ENCODE measurements around the gene MOB2.

Gene MOB2

DNA sequence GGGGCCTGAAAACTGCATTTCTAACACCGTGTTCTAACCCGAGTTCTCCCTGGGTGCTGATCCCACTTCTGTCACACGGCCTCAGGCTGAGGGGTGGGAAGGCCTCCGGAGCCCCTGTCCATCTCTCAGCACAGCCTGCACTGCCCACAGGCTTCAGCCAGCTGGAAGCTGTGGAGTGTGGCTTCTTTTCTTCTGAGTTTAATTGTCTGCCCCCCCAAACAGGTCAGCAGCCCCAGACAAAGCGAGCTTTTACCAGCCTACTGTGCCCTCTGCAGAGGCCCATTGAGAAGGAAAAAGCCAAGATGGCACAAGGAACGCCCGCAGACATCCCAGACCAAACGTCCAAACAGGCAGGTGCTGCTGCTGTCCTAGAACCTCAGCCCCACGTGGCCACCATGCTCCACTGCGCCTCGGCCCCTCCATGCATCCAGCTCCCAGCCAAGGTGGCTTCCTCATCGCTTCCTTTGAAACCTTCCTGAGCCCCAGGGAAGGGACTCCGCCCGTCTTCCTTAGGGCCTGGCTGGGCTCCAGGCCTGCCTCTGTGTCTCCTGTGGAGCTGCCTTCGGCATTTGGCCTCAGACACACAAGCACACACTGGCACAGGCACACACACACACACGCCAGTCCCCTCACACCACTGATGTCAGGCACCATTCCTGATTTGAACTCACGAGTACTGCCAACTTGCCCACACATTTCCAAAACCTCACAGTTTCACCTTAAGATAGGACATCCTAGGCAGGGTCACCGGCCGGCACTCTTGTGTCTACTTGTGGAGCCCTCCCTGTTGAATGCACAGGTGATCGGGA is 1.7 kb downstream of the MOB2 start:
- no peak for DNase-seq

DNA sequence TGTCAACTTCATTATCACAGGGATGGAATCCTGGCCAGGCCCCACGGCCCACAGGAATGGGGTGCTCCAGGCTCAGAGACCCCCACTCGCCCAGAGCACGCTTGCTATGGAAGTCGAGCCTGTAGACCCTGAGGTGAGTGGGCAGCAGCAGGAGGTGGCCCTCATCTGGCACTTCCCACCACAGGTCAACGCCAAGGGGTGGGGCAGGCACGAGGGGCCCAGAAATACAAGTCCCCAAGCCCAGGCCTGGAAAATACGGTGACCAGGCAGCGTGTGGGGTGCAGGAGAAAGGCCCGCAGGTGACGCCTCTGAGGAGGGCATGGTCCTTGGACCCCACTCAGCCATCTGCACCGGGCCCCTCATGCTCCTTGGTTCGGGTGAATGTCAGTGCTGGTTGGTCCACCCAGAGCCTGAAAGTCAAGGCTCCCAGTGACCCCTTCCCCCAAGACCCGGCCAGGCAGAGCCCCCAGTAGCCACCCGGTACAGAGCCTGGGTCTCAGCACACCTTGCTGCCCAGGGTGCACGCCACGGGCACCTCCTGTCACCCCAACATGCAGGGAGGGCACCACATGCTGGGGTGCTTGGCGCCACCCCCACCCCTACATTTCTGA is 2.4 kb downstream of the MOB2 start:
- no peak for DNase-seq

- no peak for DNase-seq
These were observed 3.1 kb downstream of the MOB2 start for GRCh38 chr11:1483445-1483961.

GRCh38 chr11:1482581-1483444 is 3.8 kb downstream of the MOB2 start:
- DNase-seq: no peak

- DNase-seq: no peak
These were observed 4.6 kb downstream of the MOB2 start for GRCh38 chr11:1481861-1482441.

GRCh38 chr11:1481483-1481825 is 5.1 kb downstream of the MOB2 start:
- no peak for DNase-seq

GRCh38 chr11:1480555-1481482 is 5.8 kb downstream of the MOB2 start:
- no peak for DNase-seq

GRCh38 chr11:1480191-1480554 is 6.4 kb downstream of the MOB2 start:
- no peak for DNase-seq

GRCh38 chr11:1479678-1480118 is 6.9 kb downstream of the MOB2 start:
- no peak for DNase-seq

DNA sequence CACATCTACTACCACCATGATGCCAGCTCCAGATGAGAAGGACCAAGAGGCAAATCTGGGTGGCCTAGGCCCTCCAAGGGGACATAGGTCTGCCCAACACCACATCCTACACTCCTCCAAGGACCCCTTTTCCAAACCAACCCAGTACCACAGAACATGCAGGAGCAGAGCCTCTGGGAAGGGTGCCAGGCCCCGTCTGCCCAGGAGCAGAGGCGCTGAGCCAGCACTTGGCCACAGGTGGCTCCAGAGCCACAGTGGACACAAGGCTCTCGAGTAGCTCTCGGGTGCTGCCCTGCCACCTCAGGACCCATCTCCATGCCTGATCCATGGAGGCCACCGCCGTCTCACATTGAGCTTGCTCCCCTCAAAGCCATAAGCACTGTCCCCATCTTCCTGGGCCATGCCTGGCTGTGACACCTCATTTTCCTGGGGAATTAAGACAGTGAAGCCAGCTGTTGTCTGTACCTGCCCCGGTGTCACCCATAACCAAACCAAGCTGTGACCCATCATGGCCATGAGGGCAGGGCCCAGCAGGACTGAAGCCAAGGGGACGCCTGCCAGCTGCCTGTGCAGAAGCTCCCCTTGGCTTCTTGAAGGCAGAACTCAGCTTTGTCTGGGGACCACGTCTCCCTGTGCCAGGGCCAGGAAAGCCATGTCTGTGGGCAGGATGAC is 7.4 kb downstream of the MOB2 start:
- DNase-seq: no peak

DNA sequence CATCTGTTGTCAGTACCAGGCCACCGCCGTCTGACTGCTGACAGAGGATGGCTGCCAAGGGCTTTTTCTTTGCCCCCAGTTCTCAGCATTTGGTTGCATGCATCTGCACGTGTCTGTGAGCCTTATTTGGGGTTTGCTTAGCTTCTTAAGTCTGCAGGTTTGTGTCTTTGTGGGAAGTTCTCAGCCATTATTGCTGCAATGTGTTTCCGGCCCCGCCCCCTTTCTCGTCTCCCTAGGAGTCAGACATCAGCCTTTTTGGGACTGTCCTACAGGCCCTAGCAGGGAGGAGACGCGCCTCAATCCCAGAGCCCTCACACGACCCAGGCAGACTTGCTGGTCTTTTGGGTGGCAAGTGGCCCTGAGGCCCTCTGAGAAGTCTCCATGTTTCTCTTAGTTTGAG is 8.0 kb downstream of the MOB2 start:
- no peak for DNase-seq

- DNase-seq: no peak
These were observed 8.6 kb downstream of the MOB2 start for GRCh38 chr11:1478011-1478410.

DNA sequence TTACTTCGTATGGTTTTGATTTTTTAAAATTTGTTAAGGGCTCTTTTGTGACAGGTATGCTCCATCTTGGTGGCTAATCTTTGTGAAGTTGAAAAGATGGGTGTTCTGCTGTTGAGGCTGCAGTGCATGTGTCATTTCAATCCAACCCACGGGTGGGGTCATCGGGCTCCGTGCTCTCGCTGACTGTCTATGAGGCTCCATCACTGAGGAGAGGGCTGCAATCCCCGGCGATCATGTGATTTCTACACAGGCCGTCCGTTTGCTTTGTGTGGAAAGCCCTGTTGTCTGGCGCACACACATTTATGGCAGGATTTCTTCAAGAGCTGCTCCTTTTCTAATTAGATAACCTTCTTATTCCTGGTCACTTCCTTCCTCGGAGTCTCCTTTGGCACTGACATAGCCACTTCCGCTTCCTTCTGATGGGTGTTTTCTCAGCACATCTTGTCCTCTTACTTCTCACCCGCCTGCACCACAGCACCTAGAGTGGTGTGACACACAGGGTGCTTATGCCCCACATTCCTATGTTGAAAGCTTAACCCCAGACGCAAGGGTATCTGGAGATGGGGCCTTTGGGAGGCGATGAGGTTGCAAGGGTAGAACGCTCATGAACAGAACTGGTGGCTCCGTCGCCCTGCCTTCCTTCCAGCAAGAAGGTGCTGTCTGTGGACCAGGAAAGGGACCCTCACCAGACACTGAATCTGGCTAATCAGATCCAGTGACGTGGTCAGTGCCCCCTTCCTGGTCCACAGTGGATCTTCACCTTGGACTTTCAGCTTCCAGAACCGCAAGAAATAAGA is 9.4 kb downstream of the MOB2 start:
- DNase-seq: no peak

DNA sequence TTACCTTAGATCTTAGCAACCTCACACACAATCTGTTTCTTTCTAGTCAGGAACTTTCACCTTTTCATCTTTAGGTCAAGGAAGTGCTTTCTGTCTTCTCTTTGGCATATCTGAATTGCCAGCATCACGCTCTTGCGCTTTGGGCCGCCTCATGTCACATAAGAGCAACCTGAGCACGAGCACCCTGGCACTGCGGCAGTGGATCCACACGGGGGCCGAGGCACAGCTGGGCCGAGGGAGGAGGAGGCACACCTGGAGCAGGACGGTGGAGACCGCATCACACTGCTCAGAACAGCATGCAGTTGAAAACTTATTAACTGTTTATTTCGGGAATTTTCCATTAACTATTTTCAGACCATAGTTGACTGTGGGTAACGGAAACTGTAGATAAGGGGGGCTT is 10.7 kb downstream of the MOB2 start:
- no peak for DNase-seq

DNA sequence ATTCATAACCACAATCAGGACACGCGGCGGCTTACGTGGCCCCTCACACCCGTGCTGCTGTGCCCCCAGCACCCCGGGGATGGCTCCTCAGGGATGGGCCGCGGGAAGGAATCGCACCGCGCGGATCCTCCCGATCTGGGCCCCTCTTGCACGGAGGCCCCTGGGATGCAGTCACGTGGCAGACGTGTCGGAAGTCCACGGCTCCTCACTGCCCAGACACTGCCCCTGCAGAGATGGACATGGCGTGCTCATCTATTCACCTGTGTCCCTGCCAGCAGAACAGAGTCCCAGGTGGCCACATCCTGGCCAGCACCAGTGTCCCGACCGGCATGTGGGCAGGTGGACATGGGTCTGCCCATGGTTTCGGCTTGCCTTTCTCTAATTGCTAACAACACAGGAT is 12.8 kb downstream of the MOB2 start:
- DNase-seq: no peak

- no peak for DNase-seq
These were observed 13.5 kb downstream of the MOB2 start for GRCh38 chr11:1473011-1473628.

GRCh38 chr11:1472180-1473005 is 14.2 kb downstream of the MOB2 start:
- DNase-seq: no peak

DNA sequence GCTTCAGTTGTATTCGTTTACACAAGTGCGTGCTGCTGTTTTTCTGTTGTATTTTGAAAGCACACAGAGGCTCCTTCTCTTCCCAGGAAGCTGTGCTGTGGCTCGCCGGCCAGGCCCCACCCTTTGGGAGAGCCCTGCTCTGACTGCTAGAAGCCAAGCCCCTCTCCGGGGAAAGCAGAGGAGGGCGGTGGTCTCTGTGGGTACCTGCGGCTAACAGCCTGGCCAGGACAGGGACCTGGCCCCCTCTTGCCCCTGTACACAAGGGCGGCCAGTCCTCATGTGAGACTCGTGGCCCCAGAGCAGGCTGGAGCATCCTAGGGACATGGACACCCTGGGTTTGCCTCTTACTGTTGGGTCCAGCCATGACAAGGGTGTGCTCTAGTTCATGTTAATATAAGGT is 14.8 kb downstream of the MOB2 start:
- no peak for DNase-seq
